ENCODE measurements around the gene BCL11A.

BCL11A gene

GRCh38 chr2:60524874-60525273 is 28.6 kb downstream of the BCL11A start:
- TF ChIP-seq TAF1 (IDR thresholded peaks at IDR 0.05; ENCODE audit: low read depth) (no peak), CREB1 (IDR thresholded peaks at IDR 0.05; ENCODE audit: low read depth) (no peak), ZBTB7A (IDR thresholded peaks at IDR 0.05; ENCODE audit: low read depth) (no peak), RAD21 (IDR thresholded peaks at IDR 0.05; ENCODE audit: low read depth) (no peak), MAX (IDR thresholded peaks at IDR 0.05) (no peak), EP300 (IDR thresholded peaks at IDR 0.05; ENCODE audit: borderline replicate concordance) (no peak), TEAD4 (IDR thresholded peaks at IDR 0.05) (no peak)

GRCh38 chr2:60523963-60524362 is 29.5 kb downstream of the BCL11A start:
- TF ChIP-seq REST (IDR thresholded peaks at IDR 0.05; ENCODE audit: low read depth): no peak
- TF ChIP-seq RAD21 (IDR thresholded peaks at IDR 0.05; ENCODE audit: low read depth): no peak
- TF ChIP-seq YY1 (IDR thresholded peaks at IDR 0.05; ENCODE audit: low read depth): no peak
- TF ChIP-seq NFIC (IDR thresholded peaks at IDR 0.05): no peak
- TF ChIP-seq ZBTB7A (IDR thresholded peaks at IDR 0.05; ENCODE audit: low read depth): no peak
- no peak for TF ChIP-seq USF1 (IDR thresholded peaks at IDR 0.05)
- TF ChIP-seq EP300 (IDR thresholded peaks at IDR 0.05; ENCODE audit: borderline replicate concordance): no peak

- TF ChIP-seq YY1 (IDR thresholded peaks at IDR 0.05; ENCODE audit: low read depth) (no peak), REST (IDR thresholded peaks at IDR 0.05; ENCODE audit: low read depth) (no peak), CEBPB (IDR thresholded peaks at IDR 0.05) (no peak), EGR1 (IDR thresholded peaks at IDR 0.05) (no peak), EP300 (IDR thresholded peaks at IDR 0.05; ENCODE audit: borderline replicate concordance) (no peak), TAF1 (IDR thresholded peaks at IDR 0.05; ENCODE audit: low read depth) (no peak), ZBTB7A (IDR thresholded peaks at IDR 0.05; ENCODE audit: low read depth) (no peak), NFIC (IDR thresholded peaks at IDR 0.05) (no peak), USF1 (IDR thresholded peaks at IDR 0.05) (no peak), FOXM1 (IDR thresholded peaks at IDR 0.05; ENCODE audit: borderline replicate concordance, low read depth) (no peak), CREB1 (IDR thresholded peaks at IDR 0.05; ENCODE audit: low read depth) (no peak), MAX (IDR thresholded peaks at IDR 0.05) (no peak), TEAD4 (IDR thresholded peaks at IDR 0.05) (no peak), RAD21 (IDR thresholded peaks at IDR 0.05; ENCODE audit: low read depth) (no peak), TCF12 (IDR thresholded peaks at IDR 0.05; ENCODE audit: low read depth) (no peak)
These were observed 31.0 kb downstream of the BCL11A start for GRCh38 chr2:60522462-60522861.

GRCh38 chr2:60521626-60522025 is 31.8 kb downstream of the BCL11A start:
- TF ChIP-seq USF1 (IDR thresholded peaks at IDR 0.05) (no peak), NFIC (IDR thresholded peaks at IDR 0.05) (no peak), CREB1 (IDR thresholded peaks at IDR 0.05; ENCODE audit: low read depth) (no peak), TAF1 (IDR thresholded peaks at IDR 0.05; ENCODE audit: low read depth) (no peak), REST (IDR thresholded peaks at IDR 0.05; ENCODE audit: low read depth) (no peak), RAD21 (IDR thresholded peaks at IDR 0.05; ENCODE audit: low read depth) (no peak), TCF12 (IDR thresholded peaks at IDR 0.05; ENCODE audit: low read depth) (no peak), YY1 (IDR thresholded peaks at IDR 0.05; ENCODE audit: low read depth) (no peak), TEAD4 (IDR thresholded peaks at IDR 0.05) (no peak), MAX (IDR thresholded peaks at IDR 0.05) (no peak), FOXM1 (IDR thresholded peaks at IDR 0.05; ENCODE audit: borderline replicate concordance, low read depth) (no peak), EP300 (IDR thresholded peaks at IDR 0.05; ENCODE audit: borderline replicate concordance) (no peak), ZBTB7A (IDR thresholded peaks at IDR 0.05; ENCODE audit: low read depth) (no peak), EGR1 (IDR thresholded peaks at IDR 0.05) (no peak), CEBPB (IDR thresholded peaks at IDR 0.05) (no peak)

Data from Ishikawa (cell line).